Testis (tissue), 2 donors: Measurements from ENCODE around the gene PKD2.

Experiments used
- CTCF ChIP-seq, 3 experiments: fragments of 450-650 bp in 2 of 3; fragments of 200-600 bp in 1 of 3; sonication (generic) in 1 of 3; IDR thresholded peaks; one replicate each; pipeline ENCODE4 v1.5.1; 2016 to 2019; ENCODE audit warnings: antibody characterized with exemption in 3 of 3, mild to moderate bottlenecking in 2 of 3, moderate library complexity in 1 of 3
- POLR2A ChIP-seq: fragments of 450-650 bp; IDR thresholded peaks from one replicate; pipeline ENCODE4 v1.6.1; 2017; ENCODE audit warnings: antibody characterized with exemption, mild to moderate bottlenecking, moderate library complexity

- TF ChIP-seq POLR2A: no peak
- TF ChIP-seq CTCF (IDR thresholded peaks at IDR 0.05): no peak
Observed at GRCh38 chr4:87965501-87965975, 41.9 kb upstream of the PKD2 start.
